Measurements from ENCODE around the gene SEC14L6. TPM values are rescaled to one million over a fixed set of nuclear protein-coding genes. Genes with fewer than 3 reads are reported as not detected.

Gene SEC14L6
- total RNA-seq, 2 experiments from 2014 or later: not detected

- H3K4me3 ChIP-seq (ENCODE audit: low read depth, low read length, poor library complexity, severe bottlenecking): no peak overlapping the region
- H3K4me1 ChIP-seq (ENCODE audit: insufficient read depth, low read length, poor library complexity, severe bottlenecking): no peaks in the 10 kb centered on the region
- intact Hi-C loops (cut with micrococcal nuclease; ENCODE audit: unreplicated experiment): no loop called here
- no peaks in the 10 kb centered on the region for H3K9me3 ChIP-seq (ENCODE audit: low read length)
- TF ChIP-seq EZH2phosphoT487 (IDR thresholded peaks at IDR 0.05; ENCODE audit: borderline replicate concordance, low read depth, low read length): no peak
- TF ChIP-seq, protein P1, sequence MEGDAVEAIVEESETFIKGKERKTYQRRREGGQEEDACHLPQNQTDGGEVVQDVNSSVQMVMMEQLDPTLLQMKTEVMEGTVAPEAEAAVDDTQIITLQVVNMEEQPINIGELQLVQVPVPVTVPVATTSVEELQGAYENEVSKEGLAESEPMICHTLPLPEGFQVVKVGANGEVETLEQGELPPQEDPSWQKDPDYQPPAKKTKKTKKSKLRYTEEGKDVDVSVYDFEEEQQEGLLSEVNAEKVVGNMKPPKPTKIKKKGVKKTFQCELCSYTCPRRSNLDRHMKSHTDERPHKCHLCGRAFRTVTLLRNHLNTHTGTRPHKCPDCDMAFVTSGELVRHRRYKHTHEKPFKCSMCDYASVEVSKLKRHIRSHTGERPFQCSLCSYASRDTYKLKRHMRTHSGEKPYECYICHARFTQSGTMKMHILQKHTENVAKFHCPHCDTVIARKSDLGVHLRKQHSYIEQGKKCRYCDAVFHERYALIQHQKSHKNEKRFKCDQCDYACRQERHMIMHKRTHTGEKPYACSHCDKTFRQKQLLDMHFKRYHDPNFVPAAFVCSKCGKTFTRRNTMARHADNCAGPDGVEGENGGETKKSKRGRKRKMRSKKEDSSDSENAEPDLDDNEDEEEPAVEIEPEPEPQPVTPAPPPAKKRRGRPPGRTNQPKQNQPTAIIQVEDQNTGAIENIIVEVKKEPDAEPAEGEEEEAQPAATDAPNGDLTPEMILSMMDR (conservative IDR thresholded peaks at IDR 0.05; ENCODE audit: low read length): peak; percentile 58
- H2AFZ ChIP-seq (ENCODE audit: low read length): no peak overlapping the region
- BruUV-seq (replicated peaks): no TSS peak
- CTCF ChIA-PET (ENCODE audit: unreplicated experiment): no interaction called here
- DNase-seq (ENCODE audit: low spot score): no peak
- no peaks in the 10 kb centered on the region for H3K36me3 ChIP-seq (ENCODE audit: insufficient read depth, low read length)
- POLR2A ChIA-PET: no interaction called here
- no peaks in the 10 kb centered on the region for H3K9me2 ChIP-seq (ENCODE audit: insufficient read depth, low read length)
- H3K79me2 ChIP-seq (ENCODE audit: insufficient read depth, low read depth, low read length): no peaks in the 10 kb centered on the region
- H3K4me2 ChIP-seq (ENCODE audit: low read length): no peak overlapping the region
- no peaks in the 10 kb centered on the region for H4K20me1 ChIP-seq (ENCODE audit: insufficient read depth, low read length)
- H3K27ac ChIP-seq (ENCODE audit: low read depth, low read length, poor library complexity, severe bottlenecking): no peak overlapping the region
Observed at GRCh38 chr22:30490399-30490798, 56.1 kb downstream of the SEC14L6 start.

DNA sequence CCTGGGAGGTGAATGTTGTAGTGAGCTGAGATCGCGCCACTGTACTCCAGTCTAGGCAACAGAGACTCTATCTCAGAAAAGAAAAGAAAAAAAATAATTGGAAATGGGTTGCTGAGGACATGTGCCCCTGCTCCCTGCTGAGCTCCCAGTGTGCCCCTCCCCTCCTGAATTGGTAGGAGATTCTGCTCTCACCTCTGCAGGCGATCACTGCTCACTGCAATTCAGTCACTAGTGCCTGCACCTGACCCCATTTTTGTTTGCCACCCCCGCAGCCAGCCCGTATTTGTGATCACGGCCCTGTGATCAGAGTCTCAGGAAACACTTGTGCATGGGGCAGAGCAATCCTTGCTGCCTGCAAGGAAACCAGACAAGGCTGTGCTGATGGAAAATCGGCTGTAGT, 58.4 kb downstream of the SEC14L6 start:
- intact Hi-C loops (cut with micrococcal nuclease; ENCODE audit: unreplicated experiment): loop anchor here (10.0 kb wide), 1 partner anchor 203 kb away; the partner anchor contains the start of gene CASTOR1
- Histone ChIP-seq H3K27ac (ENCODE audit: low read depth, low read length, poor library complexity, severe bottlenecking) (no peak overlapping the region), H3K4me2 (ENCODE audit: low read length) (no peak overlapping the region), H3K4me3 (ENCODE audit: low read depth, low read length, poor library complexity, severe bottlenecking) (no peak overlapping the region), H3K4me1 (ENCODE audit: insufficient read depth, low read length, poor library complexity, severe bottlenecking) (no peaks in the 10 kb centered on the region), H4K20me1 (ENCODE audit: insufficient read depth, low read length) (no peaks in the 10 kb centered on the region), H2AFZ (ENCODE audit: low read length) (no peak overlapping the region), H3K79me2 (ENCODE audit: insufficient read depth, low read depth, low read length) (no peaks in the 10 kb centered on the region), H3K36me3 (ENCODE audit: insufficient read depth, low read length) (no peaks in the 10 kb centered on the region), H3K9me3 (ENCODE audit: low read length) (no peaks in the 10 kb centered on the region), H3K9me2 (ENCODE audit: insufficient read depth, low read length) (no peaks in the 10 kb centered on the region)
- ChIA-PET CTCF (ENCODE audit: unreplicated experiment) (interaction anchor here (0.6 kb wide), 1 partner anchor 364 kb away, joined by 3 read pairs; no protein-coding TSS in a partner anchor), POLR2A (no interaction called here)
- no TSS peak for BruUV-seq (replicated peaks)
- no peak for DNase-seq (ENCODE audit: low spot score)
- TF ChIP-seq EZH2phosphoT487 (IDR thresholded peaks at IDR 0.05; ENCODE audit: borderline replicate concordance, low read depth, low read length): no peak
- TF ChIP-seq, protein P1 (conservative IDR thresholded peaks at IDR 0.05; ENCODE audit: low read length): no peak

GRCh38 chr22:30486661-30487115, 59.9 kb downstream of the SEC14L6 start:
- H3K9me3 ChIP-seq (ENCODE audit: low read length): no peaks in the 10 kb centered on the region
- no peak overlapping the region for H3K27ac ChIP-seq (ENCODE audit: low read depth, low read length, poor library complexity, severe bottlenecking)
- ChIA-PET CTCF (ENCODE audit: unreplicated experiment) (no interaction called here), POLR2A (no interaction called here)
- no TSS peak for BruUV-seq (replicated peaks)
- no peak overlapping the region for H3K4me2 ChIP-seq (ENCODE audit: low read length)
- no peaks in the 10 kb centered on the region for H3K4me1 ChIP-seq (ENCODE audit: insufficient read depth, low read length, poor library complexity, severe bottlenecking)
- no peaks in the 10 kb centered on the region for H3K9me2 ChIP-seq (ENCODE audit: insufficient read depth, low read length)
- no peaks in the 10 kb centered on the region for H4K20me1 ChIP-seq (ENCODE audit: insufficient read depth, low read length)
- H3K4me3 ChIP-seq (ENCODE audit: low read depth, low read length, poor library complexity, severe bottlenecking): no peak overlapping the region
- no peaks in the 10 kb centered on the region for H3K79me2 ChIP-seq (ENCODE audit: insufficient read depth, low read depth, low read length)
- H2AFZ ChIP-seq (ENCODE audit: low read length): no peak overlapping the region
- H3K36me3 ChIP-seq (ENCODE audit: insufficient read depth, low read length): no peaks in the 10 kb centered on the region
- no peak for DNase-seq (ENCODE audit: low spot score)
- intact Hi-C loops (cut with micrococcal nuclease; ENCODE audit: unreplicated experiment): loop anchor here (10.0 kb wide), 1 partner anchor 202 kb away; the partner anchor contains the start of gene CASTOR1
- no peak for TF ChIP-seq EZH2phosphoT487 (IDR thresholded peaks at IDR 0.05; ENCODE audit: borderline replicate concordance, low read depth, low read length)
- TF ChIP-seq, protein P1 (conservative IDR thresholded peaks at IDR 0.05; ENCODE audit: low read length): no peak
